ENCODE results near the gene PPIH.

DNA sequence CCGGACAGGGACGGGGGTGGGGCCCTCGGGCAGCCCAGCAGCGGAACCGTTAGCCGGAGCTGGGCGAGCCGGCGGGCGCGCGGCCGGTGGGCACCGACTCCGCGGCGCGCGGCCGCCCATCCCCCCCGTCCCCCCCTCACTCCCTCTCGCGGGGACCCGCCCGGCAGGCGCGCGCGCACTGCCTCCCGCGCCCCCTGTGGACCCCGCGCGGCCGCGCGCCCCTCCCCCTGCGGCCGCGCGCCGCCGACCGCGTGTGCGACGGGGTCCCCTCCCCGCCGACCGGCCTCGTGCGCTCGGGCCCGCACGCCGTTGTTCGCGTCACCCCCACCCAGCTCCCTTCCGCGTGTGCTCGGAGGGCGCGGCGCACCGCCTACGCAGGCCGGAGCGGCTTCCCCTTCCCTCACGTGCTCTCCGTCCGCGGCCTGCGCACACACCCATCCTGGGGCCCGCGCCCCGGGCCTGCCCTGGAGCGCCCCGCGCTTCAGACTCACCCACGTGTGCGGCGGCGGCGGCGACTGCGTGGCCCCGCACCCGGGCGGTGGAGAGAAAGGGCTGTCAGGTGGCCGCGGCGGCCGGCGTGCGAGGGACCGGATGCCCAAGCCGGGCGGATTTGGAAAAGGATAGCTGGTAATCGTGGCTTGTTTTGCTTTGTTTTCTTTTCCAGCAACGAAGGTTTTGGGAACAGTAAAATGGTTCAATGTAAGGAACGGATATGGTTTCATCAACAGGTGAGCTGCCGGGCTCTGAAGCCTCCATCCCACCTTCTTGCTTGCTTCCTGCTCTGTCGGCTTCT lies 24.7 kb downstream of the PPIH start:
- TF ChIP-seq ARNT (IDR thresholded peaks at IDR 0.05) (0 out of 2 replicates have a peak, but pooled peaks have one; percentile 5), CTBP1 (IDR thresholded peaks at IDR 0.05; ENCODE audit: borderline replicate concordance) (no peak), TARDBP (IDR thresholded peaks at IDR 0.05) (no peak), LEF1 (IDR thresholded peaks at IDR 0.05; ENCODE audit: borderline replicate concordance) (no peak; the same call in 1 of the 2 replicates), BHLHE40 (IDR thresholded peaks at IDR 0.05; ENCODE audit: borderline replicate concordance) (no peak), ELF4 (IDR thresholded peaks at IDR 0.05) (no peak), FOXM1 (IDR thresholded peaks at IDR 0.05; ENCODE audit: borderline replicate concordance) (no peak), SUZ12 (IDR thresholded peaks at IDR 0.05) (no peak), FOXA1 (IDR thresholded peaks at IDR 0.05) (no peak), SP1 (IDR thresholded peaks at IDR 0.05) (no peak), FOXK2 (IDR thresholded peaks at IDR 0.05) (no peak)
- TF ChIP-seq, protein P1, sequence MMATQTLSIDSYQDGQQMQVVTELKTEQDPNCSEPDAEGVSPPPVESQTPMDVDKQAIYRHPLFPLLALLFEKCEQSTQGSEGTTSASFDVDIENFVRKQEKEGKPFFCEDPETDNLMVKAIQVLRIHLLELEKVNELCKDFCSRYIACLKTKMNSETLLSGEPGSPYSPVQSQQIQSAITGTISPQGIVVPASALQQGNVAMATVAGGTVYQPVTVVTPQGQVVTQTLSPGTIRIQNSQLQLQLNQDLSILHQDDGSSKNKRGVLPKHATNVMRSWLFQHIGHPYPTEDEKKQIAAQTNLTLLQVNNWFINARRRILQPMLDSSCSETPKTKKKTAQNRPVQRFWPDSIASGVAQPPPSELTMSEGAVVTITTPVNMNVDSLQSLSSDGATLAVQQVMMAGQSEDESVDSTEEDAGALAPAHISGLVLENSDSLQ (IDR thresholded peaks at IDR 0.05) = no peak
